Endodermal cell (in vitro differentiated cells): Measurements from ENCODE around the gene AGTRAP. TPM values are rescaled to one million over a fixed set of nuclear protein-coding genes. Genes with fewer than 3 reads are reported as not detected.

Source experiments
- DNase-seq: peaks from one replicate; pipeline ENCODE4 v3.0.0-alpha.2; 2017
- H3K27ac ChIP-seq: 2 replicates; pipeline ENCODE4 v1.5.1; 2013; ENCODE audit warnings: mild to moderate bottlenecking, low read depth, low read length, moderate library complexity
- H3K27me3 ChIP-seq: 2 replicates; pipeline ENCODE4 v1.6.1; 2013; ENCODE audit warnings: mild to moderate bottlenecking, low read length, moderate library complexity; ENCODE audit not compliant: insufficient read depth, control insufficient read depth, poor library complexity, severe bottlenecking
- H3K36me3 ChIP-seq: 2 replicates; pipeline ENCODE4 v1.7.0; 2013; ENCODE audit warnings: mild to moderate bottlenecking, low read length, moderate library complexity; ENCODE audit not compliant: control insufficient read depth, insufficient read depth
- H3K4me1 ChIP-seq: one replicate; pipeline ENCODE4 v1.7.0; 2013; ENCODE audit warnings: low read length; ENCODE audit not compliant: control insufficient read depth, insufficient read depth
- H3K4me3 ChIP-seq: 2 replicates; pipeline ENCODE4 v1.5.1; 2013; ENCODE audit warnings: mild to moderate bottlenecking, low read length, moderate library complexity
- H3K9ac ChIP-seq: 2 replicates; pipeline ENCODE4 v1.6.1; 2013; ENCODE audit warnings: mild to moderate bottlenecking, low read length, moderate library complexity; ENCODE audit not compliant: poor library complexity, severe bottlenecking; ENCODE audit errors: extremely low read depth
- H3K9me3 ChIP-seq: 2 replicates; pipeline ENCODE4 v1.6.1; 2013; ENCODE audit warnings: mild to moderate bottlenecking, low read length, moderate library complexity; ENCODE audit not compliant: control insufficient read depth
- H3K27ac Mint-ChIP-seq: 2 replicates; pipeline ENCODE4 v1.8.0; 2020; ENCODE audit warnings: mixed read lengths
- H3K27me3 Mint-ChIP-seq: 2 replicates; pipeline ENCODE4 v1.8.0; 2021; ENCODE audit warnings: mild to moderate bottlenecking, mixed read lengths; ENCODE audit not compliant: insufficient read depth
- H3K36me3 Mint-ChIP-seq: 2 replicates; pipeline ENCODE4 v1.8.0; 2020; ENCODE audit warnings: low read depth, mixed read lengths
- H3K4me1 Mint-ChIP-seq: 2 replicates; pipeline ENCODE4 v1.8.0; 2020; ENCODE audit warnings: mixed read lengths
- H3K4me3 Mint-ChIP-seq: 2 replicates; pipeline ENCODE4 v1.8.0; 2020; ENCODE audit warnings: mild to moderate bottlenecking, moderate library complexity, mixed read lengths
- H3K9me3 Mint-ChIP-seq: 2 replicates; pipeline ENCODE4 v1.8.0; 2020; ENCODE audit warnings: mild to moderate bottlenecking, mixed read lengths
- CTCF ChIP-seq: fragments of 200-600 bp; sonication (generic); conservative IDR thresholded peaks from 2 replicates; pipeline ENCODE4 v1.5.0; 2021; ENCODE audit warnings: antibody characterized with exemption, mild to moderate bottlenecking
- WGBS, 2 experiments: methylation state at CpG; one replicate each; pipeline versions ENCODE4 v1.1.5 to v1.1.7; 2013; ENCODE audit warnings: missing lambda C conversion rate in 2 of 2, mixed read lengths in 1 of 2; ENCODE audit not compliant: insufficient coverage in 1 of 2, insufficient read length in 1 of 2; 5-methylcytosine and 5-hydroxymethylcytosine counted together
- total RNA-seq, 2 donors: library from RNA; stranded (reverse); fragmentation: NEBNext Ultra II Directional in 1 of 2; extraction: Animal tissue kit (Norgen Biotek cat#: 25700) in 1 of 2; gene quantifications; 2 replicates in 1 of 2; 3 replicates in 1 of 2; pipeline ENCODE4 v1.2.1, GENCODE V29; 2021

AGTRAP gene
- total RNA-seq, 2 donors from 2014 or later, result 71.3 to 81.2 TPM

DNA sequence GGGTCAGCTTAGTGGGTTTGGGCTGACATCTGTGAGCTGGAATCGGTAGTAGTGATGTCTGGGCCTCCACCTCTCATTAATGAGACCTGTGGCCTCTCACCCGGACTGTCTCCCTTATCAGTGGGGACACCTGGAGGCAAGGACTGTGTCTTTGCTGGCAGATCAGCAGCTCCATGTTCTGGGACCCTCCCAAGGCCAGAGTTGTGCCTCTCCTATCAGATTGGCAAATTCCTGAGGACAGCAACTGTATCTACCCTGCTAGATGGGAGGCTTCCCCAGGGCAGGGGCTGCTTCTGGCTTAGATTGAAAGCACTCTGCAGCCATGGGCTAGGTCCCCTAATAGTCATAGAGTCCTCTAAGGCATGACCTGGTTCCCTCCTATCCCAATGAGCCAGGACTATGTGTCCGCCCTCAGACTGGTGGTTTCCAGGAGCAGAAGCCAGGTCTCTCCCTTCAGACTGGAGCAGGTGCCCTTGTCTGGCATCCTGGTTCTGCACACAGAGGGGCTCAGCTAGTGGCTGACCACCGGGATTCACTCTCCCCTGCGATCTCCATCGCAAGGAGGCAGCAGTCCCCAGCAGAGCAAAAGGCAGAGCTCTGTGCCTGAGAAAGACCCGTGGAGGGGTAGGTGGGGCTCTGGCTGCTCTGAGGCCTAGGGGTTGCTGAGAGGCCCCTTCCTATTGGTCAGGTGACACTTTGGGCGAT is 38.6 kb upstream of the AGTRAP start:
- Mint-ChIP-seq H3K36me3 (no peaks in the 10 kb centered on the region), H3K27me3 (peaks cover 13% of the 10 kb centered on the region), H3K4me1 (peaks cover 26% of the 10 kb centered on the region), H3K9me3 (no peaks in the 10 kb centered on the region), H3K4me3 (no peak overlapping the region), H3K27ac (no peak overlapping the region)
- no peak for TF ChIP-seq CTCF
- H3K36me3 ChIP-seq, result no peaks in the 10 kb centered on the region
- DNase-seq, result no peak
- H3K9me3 ChIP-seq, result no peaks in the 10 kb centered on the region
- 60 to 84% methylated on average over 5 to 8 of the region's 8 CpGs for WGBS, 2 experiments
- H3K27ac ChIP-seq, result no peak overlapping the region
- no peak overlapping the region for H3K9ac ChIP-seq
- no peaks in the 10 kb centered on the region for H3K4me1 ChIP-seq
- H3K27me3 ChIP-seq, result peaks cover 16% of the 10 kb centered on the region
- no peak overlapping the region for H3K4me3 ChIP-seq

DNA sequence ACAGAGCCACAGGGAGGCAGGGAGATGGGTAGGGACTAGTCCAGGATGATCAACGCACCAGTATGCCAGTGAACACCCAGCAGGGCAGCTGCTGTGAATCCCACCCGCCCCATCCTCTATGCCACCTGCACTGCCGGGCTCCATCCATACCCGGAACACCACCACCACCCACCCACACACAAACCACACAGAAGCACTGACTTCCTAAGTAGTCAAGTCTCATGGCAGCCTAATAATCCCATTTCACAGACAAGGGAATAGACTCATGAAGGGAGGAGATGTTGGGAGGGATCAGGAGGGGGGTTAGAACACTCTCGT is 38.1 kb upstream of the AGTRAP start:
- peaks cover 26% of the 10 kb centered on the region for H3K4me1 Mint-ChIP-seq
- whole genome bisulfite sequencing, 2 experiments, result 60 to 87% methylated on average over 2 to 5 of the region's 5 CpGs

DNA sequence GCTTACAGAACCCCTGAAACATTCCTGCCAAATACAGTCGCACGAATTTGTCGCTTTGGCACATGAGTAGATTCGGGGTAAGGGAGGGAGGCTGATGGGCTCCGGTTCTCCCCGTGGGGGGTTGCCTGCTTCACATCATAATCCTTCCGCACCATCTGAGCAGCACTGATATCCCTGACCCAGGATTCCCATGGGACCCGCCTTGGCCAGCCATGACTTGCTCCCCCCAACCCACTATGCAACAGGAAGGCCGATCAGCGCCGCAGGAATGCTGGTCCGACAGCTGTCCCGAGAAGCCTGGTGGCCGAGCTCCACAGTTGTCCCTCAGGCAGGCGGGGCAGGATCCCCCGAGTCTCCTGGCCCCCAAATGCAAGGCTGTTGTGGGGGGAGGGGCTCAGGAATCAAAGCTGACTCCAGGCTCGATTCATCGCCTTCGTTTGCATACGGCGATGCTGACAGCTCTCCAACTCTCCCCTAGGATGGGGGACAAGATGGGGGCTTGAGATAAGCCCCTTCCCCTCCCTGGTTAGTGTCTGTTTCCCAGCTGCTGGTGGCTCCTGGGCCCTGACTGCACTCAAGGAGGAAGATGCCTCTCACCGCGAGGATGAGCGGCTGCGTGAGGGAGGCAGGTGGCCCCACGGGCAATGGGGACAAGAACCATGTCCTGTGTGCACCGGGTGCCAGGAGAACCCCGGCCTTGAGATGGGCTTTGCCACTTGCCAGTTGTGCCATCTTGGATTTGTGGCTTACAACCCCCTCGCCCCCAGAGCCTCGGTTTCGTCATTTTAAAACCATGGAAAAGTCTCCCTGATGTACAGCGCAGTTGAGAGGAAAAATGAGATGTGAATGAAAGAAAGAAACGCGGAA is 35.1 kb upstream of the AGTRAP start:
- no peaks in the 10 kb centered on the region for H3K9me3 ChIP-seq
- peaks cover 29% of the 10 kb centered on the region for H3K4me1 Mint-ChIP-seq
- peaks cover 3% of the 10 kb centered on the region for H3K4me1 ChIP-seq
- H3K27me3 ChIP-seq, result no peaks in the 10 kb centered on the region
- no peaks in the 10 kb centered on the region for H3K36me3 ChIP-seq
- no peak for TF ChIP-seq CTCF
- no peaks in the 10 kb centered on the region for H3K9me3 Mint-ChIP-seq
- no peak overlapping the region for H3K27ac Mint-ChIP-seq
- H3K9ac ChIP-seq, result no peak overlapping the region
- no peaks in the 10 kb centered on the region for H3K36me3 Mint-ChIP-seq
- no peak overlapping the region for H3K4me3 ChIP-seq
- WGBS, 2 experiments, result 73 to 83% methylated on average over 28 to 34 of the region's 34 CpGs
- no peaks in the 10 kb centered on the region for H3K27me3 Mint-ChIP-seq
- no peak overlapping the region for H3K4me3 Mint-ChIP-seq
- H3K27ac ChIP-seq, result peak overlapping the region; percentile 79
- no peak for DNase-seq

More for the DNA sequence above, 38.1 kb upstream of the AGTRAP start:
- no peaks in the 10 kb centered on the region for H3K9me3 ChIP-seq
- no peaks in the 10 kb centered on the region for H3K36me3 Mint-ChIP-seq
- H3K36me3 ChIP-seq, result no peaks in the 10 kb centered on the region
- no peak for DNase-seq
- peaks cover 8% of the 10 kb centered on the region for H3K27me3 Mint-ChIP-seq
- H3K9ac ChIP-seq, result no peak overlapping the region
- H3K27ac ChIP-seq, result no peak overlapping the region
- no peak for TF ChIP-seq CTCF
- H3K9me3 Mint-ChIP-seq, result no peaks in the 10 kb centered on the region
- H3K27me3 ChIP-seq, result peaks cover 11% of the 10 kb centered on the region
- no peak overlapping the region for H3K4me3 Mint-ChIP-seq
- H3K4me3 ChIP-seq, result no peak overlapping the region
- H3K27ac Mint-ChIP-seq, result no peak overlapping the region
- no peaks in the 10 kb centered on the region for H3K4me1 ChIP-seq
